ENCODE results near the gene SYNGAP1. TPM values are rescaled to one million over a fixed set of nuclear protein-coding genes. Genes with fewer than 3 reads are reported as not detected.

Gene SYNGAP1
- total and polyA plus RNA-seq, 9 of the 15 experiments (the other 6 are each of a cell fraction or from before 2014, with no cell fraction given): 0.01 to 22.8 (median 3.2) TPM

- no peak for TF ChIP-seq RERE (CRISPR knock-in tag; IDR thresholded peaks at IDR 0.05; ENCODE audit: borderline replicate concordance)
- TF ChIP-seq ZNF589 (CRISPR knock-in tag; IDR thresholded peaks at IDR 0.05; ENCODE audit: low read depth): peak; percentile 80; the same call in 1 of the 2 replicates
- peak; percentile 35 for TF ChIP-seq SMC3 (conservative IDR thresholded peaks at IDR 0.05; ENCODE audit: insufficient read depth, low read depth, low read length)
- no peak for TF ChIP-seq ZNF551 (CRISPR knock-in tag; IDR thresholded peaks at IDR 0.05)
- TF ChIP-seq ZNF24 (IDR thresholded peaks at IDR 0.05): no peak
- TF ChIP-seq ATF4 (CRISPR knock-in tag; IDR thresholded peaks at IDR 0.05): 0 out of 2 replicates have a peak, but pooled peaks have one; percentile 11
- TF ChIP-seq, protein P1, sequence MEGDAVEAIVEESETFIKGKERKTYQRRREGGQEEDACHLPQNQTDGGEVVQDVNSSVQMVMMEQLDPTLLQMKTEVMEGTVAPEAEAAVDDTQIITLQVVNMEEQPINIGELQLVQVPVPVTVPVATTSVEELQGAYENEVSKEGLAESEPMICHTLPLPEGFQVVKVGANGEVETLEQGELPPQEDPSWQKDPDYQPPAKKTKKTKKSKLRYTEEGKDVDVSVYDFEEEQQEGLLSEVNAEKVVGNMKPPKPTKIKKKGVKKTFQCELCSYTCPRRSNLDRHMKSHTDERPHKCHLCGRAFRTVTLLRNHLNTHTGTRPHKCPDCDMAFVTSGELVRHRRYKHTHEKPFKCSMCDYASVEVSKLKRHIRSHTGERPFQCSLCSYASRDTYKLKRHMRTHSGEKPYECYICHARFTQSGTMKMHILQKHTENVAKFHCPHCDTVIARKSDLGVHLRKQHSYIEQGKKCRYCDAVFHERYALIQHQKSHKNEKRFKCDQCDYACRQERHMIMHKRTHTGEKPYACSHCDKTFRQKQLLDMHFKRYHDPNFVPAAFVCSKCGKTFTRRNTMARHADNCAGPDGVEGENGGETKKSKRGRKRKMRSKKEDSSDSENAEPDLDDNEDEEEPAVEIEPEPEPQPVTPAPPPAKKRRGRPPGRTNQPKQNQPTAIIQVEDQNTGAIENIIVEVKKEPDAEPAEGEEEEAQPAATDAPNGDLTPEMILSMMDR (IDR thresholded peaks at IDR 0.05 in 2 of 3, conservative IDR thresholded peaks at IDR 0.05 in 1 of 3; ENCODE audit: insufficient read depth in 2 of 3, low read depth in 1 of 3, low read length in 3 of 3): peak; percentile 50 to 75 (median 55)
- peak; percentile 92 for TF ChIP-seq NR2C2 (CRISPR knock-in tag; IDR thresholded peaks at IDR 0.05)
- TF ChIP-seq NR2C2 (tag; IDR thresholded peaks at IDR 0.05): peak; percentile 88
- no peak for TF ChIP-seq ZNF212 (CRISPR knock-in tag; IDR thresholded peaks at IDR 0.05)
- no peak for TF ChIP-seq JUNB (CRISPR knock-in tag; conservative IDR thresholded peaks at IDR 0.05)
- TF ChIP-seq ZNF347 (CRISPR knock-in tag; IDR thresholded peaks at IDR 0.05; ENCODE audit: low read depth): no peak
- TF ChIP-seq CCNT2 (IDR thresholded peaks at IDR 0.05; ENCODE audit: borderline replicate concordance, extremely low read depth, insufficient read length, low read depth, low read length): no peak
- TF ChIP-seq PRMT5 (CRISPR knock-in tag; IDR thresholded peaks at IDR 0.05): peak; percentile 69; the same call in 1 of the 2 replicates
- TF ChIP-seq POLR2G (IDR thresholded peaks at IDR 0.05; ENCODE audit: low read depth, low read length): peak; percentile 64
- TF ChIP-seq ZBTB33 (CRISPR knock-in tag; IDR thresholded peaks at IDR 0.05): peak; percentile 93
- TF ChIP-seq CHD1 (IDR thresholded peaks at IDR 0.05; ENCODE audit: low read length): peak; percentile 41
Measured at GRCh38 chr6:33428224-33428965, 8.5 kb downstream of the SYNGAP1 start (continued).
